HCT116 (cell line): ENCODE results near the gene GALM. TPM values are rescaled to one million over a fixed set of nuclear protein-coding genes. Genes with fewer than 3 reads are reported as not detected.
A peak's percentile ranks its signal among the peaks of the same experiment; 100 is the strongest.

Experiments used
- ATAC-seq: fragments of 200-7000 bp; cut with Tn5 transposase; 2 replicates; pipeline ENCODE4 v1.9.1; 2020; ENCODE audit warnings: mild to moderate bottlenecking, moderate library complexity
- BruUV-seq: library from RNA; stranded (reverse); fragments of 400-500 nt; replicated peaks from 2 replicates; lab custom pipeline; 2021; lab: Mats Ljungman, UMichigan
- CTCF ChIA-PET: fragments of 300-600 bp; sonication (Branson Sonifier 250); formaldehyde crosslinking; loops from one replicate; lab custom pipeline; 2021; ENCODE audit warnings: antibody characterized with exemption; lab: Charles Lee
- POLR2A ChIA-PET: fragments of 300-600, 350-600 bp; sonication (Branson Sonifier 250); formaldehyde crosslinking; loops from one replicate; lab custom pipeline; 2021; ENCODE audit warnings: antibody characterized with exemption; lab: Charles Lee
- RAD21 ChIA-PET, 2 experiments: fragments of 300-600 bp; sonication (Branson Sonifier 250); formaldehyde crosslinking; loops; one replicate each; lab custom pipeline; 2023; ENCODE audit warnings: low total read pairs in 2 of 2; ENCODE audit not compliant: uncharacterized antibody in 2 of 2, unreplicated experiment in 2 of 2, low non-redundant PET in 1 of 2; lab: Charles Lee
- DNase-seq: peaks from one replicate; pipeline ENCODE4 v3.0.0-alpha.2; 2010; ENCODE audit warnings: low read depth, low spot score
- H2AFZ ChIP-seq: fragments of 200-600 bp; shearing (Covaris generic), sonication (generic); 2 replicates; pipeline ENCODE4 v1.6.1; 2017; ENCODE audit warnings: low read depth, mixed run types, mixed read lengths, antibody characterized with exemption, low read length; ENCODE audit not compliant: poor library complexity, severe bottlenecking
- H3K27ac ChIP-seq: 2 replicates; pipeline ENCODE4 v1.5.1; 2012; ENCODE audit warnings: low read depth, low read length
- H3K27me3 ChIP-seq: fragments of 200-600 bp; sonication (generic); 2 replicates; pipeline ENCODE4 v1.6.1; 2016; ENCODE audit warnings: mixed run types, low read length, mixed read lengths; ENCODE audit not compliant: insufficient read depth
- H3K36me3 ChIP-seq, 2 experiments: fragments of 200-500 bp in 1 of 2; fragments of 200-600 bp in 1 of 2; sonication (Bioruptor generic) in 1 of 2; sonication (generic) in 1 of 2; 2 replicates each; pipeline versions ENCODE4 v1.5.1 to v1.6.1; 2014 to 2016; ENCODE audit warnings: low read length in 2 of 2, inconsistent platforms in 1 of 2, mixed read lengths in 1 of 2, mixed run types in 1 of 2; ENCODE audit not compliant: insufficient read depth in 2 of 2, control insufficient read depth in 1 of 2
- H3K4me1 ChIP-seq, 2 experiments: fragments of 200-600 bp in 1 of 2; sonication (generic) in 1 of 2; 2 replicates each; pipeline versions ENCODE4 v1.5.1 to v1.6.1; 2012 to 2017; ENCODE audit warnings: low read length in 2 of 2, inconsistent platforms in 1 of 2, mild to moderate bottlenecking in 1 of 2, mixed read lengths in 1 of 2, mixed run types in 1 of 2, moderate library complexity in 1 of 2; ENCODE audit not compliant: insufficient read depth in 2 of 2, control insufficient read depth in 1 of 2
- H3K4me2 ChIP-seq: fragments of 200-600 bp; sonication (generic); 2 replicates; pipeline ENCODE4 v1.6.1; 2017; ENCODE audit warnings: mixed run types, low read length, mixed read lengths
- H3K4me3 ChIP-seq, 2 experiments: fragments of 200-600 bp in 1 of 2; sonication (generic) in 1 of 2; replicated peaks in 1 of 2; 2 replicates each; pipeline ENCODE4 v1.5.1; 2011 to 2016; ENCODE audit warnings: low read length in 2 of 2, control low read depth in 1 of 2, low read depth in 1 of 2, mild to moderate bottlenecking in 1 of 2, mixed read lengths in 1 of 2, mixed run types in 1 of 2
- H3K79me2 ChIP-seq: fragments of 200-600 bp; sonication (generic); 2 replicates; pipeline ENCODE4 v1.6.1; 2017; ENCODE audit warnings: mild to moderate bottlenecking, mixed run types, low read length, moderate library complexity, mixed read lengths; ENCODE audit not compliant: insufficient read depth
- H3K9ac ChIP-seq: fragments of 200-600 bp; sonication (generic); 2 replicates; pipeline ENCODE4 v1.6.1; 2016; ENCODE audit warnings: low read length, mixed read lengths
- H3K9me2 ChIP-seq: fragments of 200-600 bp; sonication (generic), shearing (Covaris generic); 2 replicates; pipeline ENCODE4 v1.6.1; 2017; ENCODE audit warnings: mixed run types, mild to moderate bottlenecking, moderate library complexity; ENCODE audit not compliant: insufficient read depth
- H3K9me3 ChIP-seq, 2 experiments: fragments of 200-500 bp in 1 of 2; fragments of 200-600 bp in 1 of 2; sonication (Bioruptor generic) in 1 of 2; sonication (generic) in 1 of 2; 2 replicates each; pipeline ENCODE4 v1.6.1; 2014 to 2017; ENCODE audit warnings: low read length in 2 of 2, mixed read lengths in 2 of 2, inconsistent platforms in 1 of 2, low read depth in 1 of 2, mild to moderate bottlenecking in 1 of 2, mixed run types in 1 of 2, moderate library complexity in 1 of 2; ENCODE audit not compliant: control insufficient read depth in 1 of 2, insufficient read depth in 1 of 2
- H4K20me1 ChIP-seq: fragments of 200-600 bp; sonication (generic), shearing (Covaris generic); 2 replicates; pipeline ENCODE4 v1.6.1; 2017; ENCODE audit warnings: mixed run types, mild to moderate bottlenecking, moderate library complexity; ENCODE audit not compliant: insufficient read depth
- CBX3 ChIP-seq: IDR thresholded peaks from 2 replicates; pipeline ENCODE4 v1.6.1; 2012; ENCODE audit warnings: low read depth
- CEBPB ChIP-seq: IDR thresholded peaks from 2 replicates; pipeline ENCODE4 v1.6.1; 2012; ENCODE audit warnings: low read depth
- ELF1 ChIP-seq: IDR thresholded peaks from 2 replicates; pipeline ENCODE4 v1.6.1; 2012; ENCODE audit warnings: low read depth, borderline replicate concordance
- EZH2phosphoT487 ChIP-seq: fragments of 200-600 bp; IDR thresholded peaks from 2 replicates; pipeline ENCODE4 v1.6.1; 2018; ENCODE audit warnings: antibody characterized with exemption, borderline replicate concordance
- FOSL1 ChIP-seq: IDR thresholded peaks from 2 replicates; pipeline ENCODE4 v1.6.1; 2012; ENCODE audit warnings: low read depth
- MAX ChIP-seq: IDR thresholded peaks from 2 replicates; pipeline ENCODE4 v1.6.1; 2012
- POLR2AphosphoS5 ChIP-seq: IDR thresholded peaks from 2 replicates; pipeline ENCODE4 v1.6.1; 2011; ENCODE audit warnings: mild to moderate bottlenecking, low read depth, low read length, moderate library complexity
- RAD21 ChIP-seq: IDR thresholded peaks from 2 replicates; pipeline ENCODE4 v1.6.1; 2012; ENCODE audit warnings: low read depth, mild to moderate bottlenecking
- intact Hi-C: fragments of 100-400 bp; cut with micrococcal nuclease; formaldehyde crosslinking; loops from 2 replicates; pipeline ENCODE4 v1.10.0; 2022
- total RNA-seq: library from RNA; stranded (reverse); gene quantifications from one replicate; pipeline ENCODE4 v1.2.1, GENCODE V29; 2021; ENCODE audit not compliant: unreplicated experiment

The GALM gene
- total RNA-seq, 1 experiment from 2014 or later: 10.2 TPM

DNA sequence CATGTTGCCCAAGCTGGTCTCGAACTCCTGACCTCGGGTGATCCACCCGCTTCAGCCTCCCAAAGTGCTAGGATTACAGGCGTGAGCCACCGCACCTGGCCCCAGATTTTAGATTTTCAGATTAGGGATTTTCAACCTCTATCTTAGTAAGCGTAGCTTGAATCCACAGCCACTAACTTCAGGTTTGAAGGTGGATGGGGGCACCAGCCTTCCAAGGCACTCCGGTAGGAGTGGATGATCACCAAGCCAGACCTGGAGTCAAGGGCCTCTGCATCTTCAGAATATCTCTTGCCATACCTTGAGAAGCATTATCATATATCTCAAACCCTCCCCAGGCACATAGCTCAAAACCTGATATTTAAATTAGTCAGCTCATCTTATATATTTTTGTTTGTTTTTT is 17.9 kb downstream of the GALM start:
- intact Hi-C loops: no loop called here
- Histone ChIP-seq H3K27ac (no peak overlapping the region), H3K4me2 (no peak overlapping the region), H3K36me3 (no peaks in the 10 kb centered on the region), H3K9me2 (no peaks in the 10 kb centered on the region), H3K4me1 (no peaks in the 10 kb centered on the region), H3K9ac (no peak overlapping the region), H3K9me3 (no peaks in the 10 kb centered on the region), H4K20me1 (no peaks in the 10 kb centered on the region; the same call in 1 of the 2 replicates), H3K27me3 (no peaks in the 10 kb centered on the region), H3K79me2 (no peaks in the 10 kb centered on the region), H3K4me3 (no peak overlapping the region), H2AFZ (no peak overlapping the region)
- DNase-seq (no peak), ATAC-seq (no peak)
- RAD21 ChIA-PET: no interaction called here
- TF ChIP-seq MAX (no peak), ELF1 (no peak), CEBPB (no peak), RAD21 (no peak), EZH2phosphoT487 (no peak), CBX3 (no peak)
- POLR2A ChIA-PET: no interaction called here
- no TSS peak for BruUV-seq
- CTCF ChIA-PET: no interaction called here

DNA sequence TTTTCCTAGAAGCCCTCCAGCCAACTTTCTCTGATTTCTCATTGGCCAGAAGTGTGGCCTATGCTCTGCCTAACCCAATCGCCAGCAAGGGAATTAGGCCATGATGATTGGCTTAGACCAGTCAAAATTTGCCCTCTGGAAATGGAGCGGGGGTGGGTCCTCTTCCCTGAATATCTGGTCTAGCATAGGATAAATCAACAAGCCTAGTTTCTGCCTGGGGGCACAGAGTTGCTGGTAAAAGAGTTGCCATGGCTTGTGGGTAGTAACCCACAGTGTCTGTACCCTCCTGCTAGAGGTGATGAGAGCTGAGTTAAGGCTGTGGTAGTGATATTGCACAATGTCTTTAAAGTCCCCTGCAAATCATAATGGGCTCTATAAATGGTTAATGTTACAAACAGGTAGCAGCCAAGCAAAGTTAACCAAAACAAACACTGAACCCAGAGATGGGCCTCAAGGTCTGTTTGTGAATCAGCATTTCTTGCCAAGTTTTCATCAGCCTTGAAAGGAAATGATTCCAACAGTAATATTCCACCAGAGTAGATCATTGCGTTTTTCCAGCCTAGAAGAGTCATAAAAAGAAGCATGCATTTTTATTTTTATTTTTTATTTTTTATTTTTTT is 19.3 kb downstream of the GALM start:
- TF ChIP-seq RAD21: no peak
- TF ChIP-seq POLR2AphosphoS5: no peak
- TF ChIP-seq FOSL1: no peak
- TF ChIP-seq, all 23 proteins: peak for 0
- no peaks in the 10 kb centered on the region; the same call in 1 of the 2 replicates for H4K20me1 ChIP-seq
- H3K4me3 ChIP-seq: no peak overlapping the region
- ChIA-PET CTCF (no interaction called here), RAD21 (no interaction called here), POLR2A (no interaction called here)
- H3K4me1 ChIP-seq: peaks cover 7 to 11% of the 10 kb centered on the region in 2 experiments
- no peaks in the 10 kb centered on the region for H3K27me3 ChIP-seq
- H3K79me2 ChIP-seq: no peaks in the 10 kb centered on the region
- TSS peak; percentile 28 for BruUV-seq
- no peak overlapping the region for H3K27ac ChIP-seq
- H2AFZ ChIP-seq: no peak overlapping the region
- no peaks in the 10 kb centered on the region for H3K9me3 ChIP-seq
- H3K4me2 ChIP-seq: no peak overlapping the region
- intact Hi-C loops: no loop called here
- no peaks in the 10 kb centered on the region for H3K9me2 ChIP-seq
- H3K9ac ChIP-seq: no peak overlapping the region
- no peaks in the 10 kb centered on the region for H3K36me3 ChIP-seq
- ATAC-seq (no peak), DNase-seq (no peak)
